ENCODE measurements around the gene ALAS1.

ALAS1 gene

DNA sequence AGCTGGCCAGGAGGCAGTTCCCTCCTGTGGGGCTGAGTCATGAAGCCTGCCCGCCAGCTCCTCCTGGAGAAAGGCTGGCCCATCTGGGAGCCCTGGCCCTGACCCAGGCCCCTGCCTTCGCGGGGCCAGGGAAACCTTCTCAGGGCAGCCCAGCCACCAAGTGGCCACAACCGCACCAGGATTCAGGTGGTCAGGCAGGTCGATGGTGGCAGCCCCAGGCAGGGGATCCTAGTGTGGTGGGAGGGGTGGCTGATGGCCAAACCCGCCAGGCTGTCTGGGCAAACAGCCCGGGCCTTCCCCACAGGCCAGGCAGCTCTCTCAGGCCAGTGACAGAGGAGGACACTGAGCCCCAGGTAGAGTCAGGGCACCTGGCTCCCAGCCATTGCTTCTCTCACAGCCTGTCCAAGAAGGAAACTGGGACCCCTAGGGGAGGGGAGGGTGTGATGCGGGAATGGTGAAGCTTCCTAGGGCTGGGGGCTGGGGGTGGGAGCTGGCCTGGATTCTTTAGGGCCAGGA lies 39.8 kb downstream of the ALAS1 start:
- DNase-seq = no peak

DNA sequence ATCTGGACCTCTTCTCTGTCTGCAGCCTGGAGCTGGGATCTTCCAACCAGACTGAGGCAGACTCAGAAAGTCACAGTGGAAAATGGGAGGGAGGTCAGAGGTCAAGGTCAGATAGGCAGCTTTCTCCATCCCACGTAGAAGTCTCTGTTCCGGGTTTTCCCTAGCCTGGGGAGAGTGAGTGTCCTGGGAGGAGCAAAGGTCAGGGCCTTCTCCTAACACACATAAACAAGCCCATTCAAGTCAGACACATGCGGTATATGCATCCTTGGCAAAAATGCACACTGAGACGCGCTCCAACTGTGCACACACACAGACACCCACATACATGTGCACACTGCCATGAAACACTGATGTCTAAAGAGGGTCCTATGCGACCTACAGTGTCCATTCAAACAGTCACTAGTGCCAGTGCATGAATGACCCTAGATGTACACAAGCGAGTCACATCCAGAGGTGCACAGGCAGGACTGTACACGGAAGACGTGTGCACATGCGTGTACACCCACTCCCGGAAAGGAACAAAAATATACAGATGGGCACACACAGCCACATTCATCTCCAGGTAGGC lies 40.3 kb downstream of the ALAS1 start:
- no peak for DNase-seq

DNA sequence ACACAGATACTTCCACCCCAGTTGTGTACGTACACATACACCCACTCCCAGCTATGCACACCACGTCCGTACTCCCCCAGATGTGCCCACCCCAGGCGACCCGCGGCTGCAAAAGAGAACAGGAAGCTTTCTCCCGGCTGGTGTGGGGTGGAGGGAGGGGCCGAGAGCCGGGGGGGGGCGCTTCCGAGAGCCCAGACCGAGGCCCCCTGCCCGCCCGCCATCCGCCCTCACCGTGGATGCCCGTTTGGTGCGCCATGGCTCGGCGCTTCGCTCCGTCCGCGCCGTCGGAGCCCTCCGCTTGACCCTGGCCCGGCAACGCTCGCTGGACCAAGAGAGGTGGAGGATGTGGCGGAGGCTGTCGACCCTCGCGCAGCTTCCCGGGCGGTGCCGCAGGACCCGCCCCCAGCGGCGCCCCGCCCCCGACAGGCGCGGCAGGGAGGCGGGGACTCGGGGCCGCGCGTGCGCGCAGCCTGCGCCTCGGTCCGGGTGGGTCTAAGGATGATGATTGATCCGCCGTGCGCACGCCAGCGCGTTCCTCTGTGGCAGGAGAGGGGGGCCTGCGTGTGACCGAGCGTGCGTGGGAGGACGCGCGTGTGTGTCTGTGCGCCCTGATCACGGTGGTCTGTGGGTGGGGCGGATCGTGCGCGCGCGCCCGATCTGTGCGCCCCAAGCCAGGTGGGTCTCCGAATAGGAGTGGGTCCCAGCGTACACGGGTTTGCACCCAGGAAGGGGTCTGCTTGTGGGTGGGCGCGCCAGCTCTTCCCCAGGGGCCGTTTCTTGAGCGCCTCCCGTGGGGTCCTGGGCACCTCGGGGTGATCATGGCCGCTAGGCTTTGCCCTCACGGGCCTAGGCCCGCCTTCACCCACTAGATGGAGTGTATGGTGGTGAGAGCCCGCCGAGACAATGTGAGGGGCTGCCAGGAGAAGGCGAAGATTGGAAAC lies 41.1 kb downstream of the ALAS1 start, which contains the start of gene TWF2:
TSS of gene TWF2 (minus strand) at position 398 of the 941 bp plus-strand sequence. CDS start at position 256, 142 bp downstream.
- DNase-seq = peak; percentile 56 to 79

DNA sequence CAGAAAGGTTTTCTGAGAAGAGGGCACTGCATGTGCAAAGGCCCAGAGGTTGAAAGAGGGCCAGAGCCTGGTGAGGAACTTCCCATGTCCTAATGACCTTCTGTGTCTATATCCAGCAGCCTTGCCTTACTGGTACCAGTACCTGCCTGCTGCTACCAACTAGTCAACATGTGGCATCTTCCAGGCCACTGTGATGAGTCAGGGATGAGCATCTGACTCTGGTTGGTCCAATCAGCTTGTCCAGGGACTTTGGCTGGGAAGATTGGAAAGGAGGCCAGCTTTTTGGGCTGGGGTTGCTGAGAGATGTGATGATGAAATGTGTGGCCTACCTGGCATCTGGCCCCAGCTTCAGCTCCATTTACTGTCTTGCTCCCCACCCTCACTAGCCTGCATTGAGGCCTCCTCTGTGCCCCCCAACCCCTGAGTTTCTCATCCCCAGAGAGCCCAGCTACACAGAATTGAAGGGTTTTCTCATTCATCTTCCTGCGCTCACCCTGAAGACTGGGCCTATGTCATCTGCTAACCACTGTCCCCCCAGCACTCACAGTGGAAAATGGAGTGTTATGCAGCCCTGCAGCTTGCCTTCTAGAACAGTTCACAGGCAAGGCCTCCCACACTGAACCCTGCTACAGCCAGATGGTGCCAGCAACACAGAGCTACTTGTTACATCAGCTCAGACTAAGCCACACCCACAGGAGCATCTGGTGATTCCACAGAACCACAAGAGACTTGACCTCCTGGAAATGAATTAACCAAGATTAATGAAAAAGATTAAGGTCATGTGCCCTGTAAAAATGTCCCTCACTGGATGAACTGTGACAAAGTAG lies 42.3 kb downstream of the ALAS1 start:
- DNase-seq = peak; percentile 92 to 98

DNA sequence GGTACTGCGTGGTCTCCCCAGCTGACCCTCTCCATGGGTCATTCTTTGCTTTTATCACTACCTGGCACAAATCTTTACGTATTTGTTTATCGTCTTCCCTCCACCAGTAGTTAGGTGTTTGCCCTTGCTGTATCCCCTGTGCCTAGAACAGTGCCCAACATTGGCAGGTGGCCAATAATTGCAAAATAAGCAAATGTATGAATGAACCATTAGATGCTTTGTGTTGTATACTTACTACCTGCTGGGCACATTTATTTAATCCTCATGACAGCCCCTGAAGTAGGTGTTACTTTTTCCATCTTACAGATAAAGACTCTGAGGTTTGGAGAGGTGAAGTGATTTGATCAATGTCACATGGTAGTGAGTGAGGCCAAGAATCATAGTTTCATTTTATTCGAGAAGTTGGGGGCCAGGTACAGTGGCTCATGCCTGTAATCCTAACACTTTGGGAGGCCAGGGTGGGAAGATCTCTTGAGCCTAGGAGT lies 43.0 kb downstream of the ALAS1 start:
- DNase-seq = no peak

DNA sequence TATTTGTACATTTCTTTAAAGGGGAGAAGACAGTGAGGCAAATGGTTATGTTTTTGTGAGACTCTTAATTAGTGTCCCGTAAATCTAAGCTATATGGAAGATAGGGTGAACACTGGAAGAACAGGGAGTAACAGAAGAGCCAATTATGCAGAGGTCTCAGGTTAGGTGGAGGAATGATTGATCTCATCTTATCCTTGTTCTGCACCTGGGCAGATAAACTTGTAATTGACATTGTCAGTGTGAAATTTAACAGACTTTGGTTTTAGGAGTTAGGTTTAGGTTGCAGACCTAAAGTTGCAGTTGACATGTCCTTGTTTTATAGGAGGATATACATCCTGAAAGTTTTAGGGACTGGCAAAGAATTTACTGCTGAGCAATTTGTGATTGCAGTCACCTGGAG lies 44.1 kb downstream of the ALAS1 start:
- DNase-seq = no peak

DNA sequence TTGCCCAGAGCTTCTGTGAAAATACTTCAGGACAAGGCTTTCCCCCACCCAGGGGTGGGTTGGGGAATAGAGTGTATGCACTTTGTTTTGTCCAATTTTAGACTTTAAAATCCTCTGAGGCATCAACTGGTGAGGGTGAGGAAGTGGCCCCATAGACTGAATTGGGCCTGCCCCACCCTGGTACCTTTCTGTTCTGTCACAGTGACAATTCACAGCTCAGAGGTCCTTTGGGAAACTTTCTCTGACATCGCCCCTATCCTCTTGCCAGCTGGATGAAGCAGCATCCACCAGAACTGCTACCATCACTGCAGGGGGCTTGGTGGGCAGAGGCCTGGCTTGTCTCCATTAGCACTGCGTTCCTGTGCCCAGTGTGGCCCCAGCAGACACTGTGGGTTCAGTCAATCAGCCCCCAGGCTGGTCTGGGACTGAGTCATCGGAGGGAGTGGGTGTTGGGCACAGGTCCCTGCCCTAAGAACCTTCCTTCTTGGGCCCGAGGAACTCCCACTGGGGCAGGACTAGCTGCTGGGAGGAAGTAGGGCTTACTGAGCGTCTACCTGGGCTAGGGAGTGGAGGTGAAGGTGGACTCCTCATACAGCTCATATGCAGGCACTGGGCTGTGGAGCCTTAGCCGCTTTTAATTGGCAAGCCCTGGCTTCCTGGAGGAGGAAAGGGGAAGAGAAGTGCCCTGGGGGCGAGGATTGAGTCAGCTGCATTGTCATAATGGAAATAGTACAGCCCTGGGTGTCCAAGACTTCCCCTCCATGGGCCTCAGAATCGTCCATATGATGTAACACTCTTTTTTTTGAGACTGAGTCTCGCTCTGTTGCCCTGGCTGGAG lies 46.0 kb downstream of the ALAS1 start:
- no peak for DNase-seq

DNA sequence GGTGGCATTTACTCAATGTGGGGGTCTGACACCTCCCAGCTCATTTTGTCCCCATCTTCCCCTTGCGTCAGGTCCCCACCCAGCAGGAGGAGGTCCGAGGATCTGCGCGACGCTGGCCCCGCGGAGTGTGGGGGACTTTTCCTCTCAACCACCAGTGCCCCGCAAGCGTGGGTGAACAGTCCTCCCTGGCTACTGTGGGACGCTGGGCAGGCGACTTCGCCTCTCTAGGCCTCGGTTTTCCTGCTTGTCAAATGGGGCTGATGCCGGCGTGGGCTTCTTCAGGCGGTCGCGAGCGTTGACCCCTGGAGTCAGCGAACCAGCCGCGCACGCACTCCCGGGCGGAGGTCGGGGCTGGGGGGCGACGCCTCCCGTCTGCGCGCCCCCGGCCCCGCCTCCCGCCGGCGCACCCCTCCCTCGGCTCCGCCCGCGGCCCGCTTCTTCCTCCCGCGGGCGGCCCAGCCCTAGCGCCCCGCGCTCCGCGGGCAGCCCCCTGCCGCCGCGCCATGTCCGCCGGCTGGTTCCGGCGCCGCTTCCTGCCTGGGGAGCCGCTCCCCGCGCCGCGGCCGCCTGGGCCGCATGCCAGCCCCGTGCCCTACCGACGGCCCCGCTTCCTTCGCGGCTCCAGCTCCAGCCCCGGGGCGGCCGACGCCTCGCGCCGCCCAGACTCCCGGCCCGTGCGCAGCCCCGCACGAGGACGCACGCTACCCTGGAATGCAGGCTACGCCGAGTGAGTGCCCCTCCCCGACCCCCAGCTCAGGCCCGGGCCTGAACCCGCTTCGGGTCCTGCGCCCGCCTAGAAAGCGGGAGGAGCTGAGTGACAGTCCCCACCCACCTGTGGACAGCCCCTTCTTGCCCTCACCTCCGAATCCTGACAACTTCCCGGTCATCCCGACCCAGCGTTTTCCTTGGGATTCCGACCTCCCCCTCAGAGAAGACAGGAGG lies 47.6 kb downstream of the ALAS1 start, which contains the start of gene PPM1M:
TSS of gene PPM1M (plus strand) at position 438 of the 942 bp plus-strand sequence. CDS start at position 504, 66 bp downstream.
- DNase-seq = no peak

DNA sequence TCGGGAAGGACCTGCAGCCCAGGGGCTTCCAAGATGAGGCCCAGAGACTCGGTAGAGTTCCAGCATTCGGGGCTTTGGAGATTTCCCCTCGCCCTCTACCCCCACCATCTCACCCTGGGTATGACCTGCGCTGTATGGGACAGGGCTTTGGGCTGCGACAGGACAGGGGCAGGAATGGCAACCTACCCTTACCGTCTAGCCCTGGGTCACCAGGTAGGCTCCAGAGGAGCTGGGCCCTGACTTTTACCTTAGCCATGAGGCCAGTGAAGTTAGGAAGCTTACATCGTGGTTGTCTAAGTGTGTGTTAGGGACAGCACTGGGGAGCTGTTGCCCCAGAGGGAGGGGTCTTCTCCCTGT lies 48.3 kb downstream of the ALAS1 start:
- DNase-seq = no peak

DNA sequence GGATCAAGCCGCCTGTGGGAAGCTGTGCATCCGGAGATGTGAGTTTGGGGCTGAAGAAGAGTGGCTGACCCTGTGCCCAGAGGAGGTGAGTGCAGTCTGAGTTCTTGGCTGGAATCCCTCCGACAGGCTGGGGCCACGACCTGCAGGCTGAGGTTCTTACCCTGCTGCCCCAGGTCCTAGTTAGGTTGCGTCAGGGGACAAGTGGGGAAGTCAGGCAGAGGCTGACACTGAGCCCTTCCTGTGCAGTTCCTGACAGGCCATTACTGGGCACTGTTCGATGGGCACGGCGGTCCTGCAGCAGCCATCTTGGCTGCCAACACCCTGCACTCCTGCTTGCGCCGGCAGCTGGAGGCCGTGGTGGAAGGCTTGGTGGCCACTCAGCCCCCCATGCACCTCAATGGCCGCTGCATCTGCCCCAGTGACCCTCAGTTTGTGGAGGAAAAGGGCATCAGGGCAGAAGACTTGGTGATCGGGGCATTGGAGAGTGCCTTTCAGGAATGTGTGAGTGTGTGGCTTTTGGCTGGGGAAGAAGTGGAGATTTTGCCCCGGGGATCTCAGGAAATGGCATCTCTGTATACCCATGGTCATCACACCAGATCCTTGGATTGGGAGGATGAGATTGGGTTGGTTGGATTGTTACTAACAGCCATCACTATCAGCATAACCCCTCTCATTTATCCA lies 48.9 kb downstream of the ALAS1 start:
- DNase-seq = no peak

DNA sequence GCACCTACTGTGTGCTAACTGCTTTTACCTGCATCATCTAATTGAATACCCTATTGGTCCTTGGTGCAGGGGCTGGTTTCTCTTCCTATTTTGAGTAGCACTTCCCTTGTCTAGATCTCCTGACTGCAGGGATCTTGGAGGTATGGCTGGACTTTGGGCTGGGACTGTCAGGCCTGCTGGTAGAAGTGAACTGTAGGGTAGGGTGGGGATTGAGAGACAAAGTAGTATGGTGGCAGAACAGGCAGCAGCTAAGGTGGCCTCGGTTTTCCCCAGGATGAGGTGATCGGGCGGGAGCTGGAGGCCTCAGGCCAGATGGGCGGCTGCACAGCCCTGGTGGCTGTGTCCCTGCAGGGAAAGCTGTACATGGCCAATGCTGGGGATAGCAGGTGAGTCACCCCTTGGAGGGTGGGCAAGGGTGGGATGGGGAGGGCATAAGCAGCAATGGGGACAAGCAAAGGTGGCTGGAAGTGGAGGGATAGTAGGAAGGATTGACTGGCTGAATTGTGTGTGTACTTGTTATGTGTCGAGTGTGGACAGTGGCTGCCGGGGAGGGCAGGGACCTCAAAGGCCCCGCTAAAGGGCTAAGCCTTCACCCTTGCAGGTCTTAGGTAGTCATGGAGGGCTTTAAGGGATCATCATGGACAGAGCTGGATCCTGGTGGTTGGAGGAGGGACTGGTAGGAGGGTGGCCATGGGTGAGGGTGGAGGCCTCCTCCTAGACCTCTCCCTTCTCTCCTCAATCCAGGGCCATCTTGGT lies 49.6 kb downstream of the ALAS1 start:
- no peak for DNase-seq

DNA sequence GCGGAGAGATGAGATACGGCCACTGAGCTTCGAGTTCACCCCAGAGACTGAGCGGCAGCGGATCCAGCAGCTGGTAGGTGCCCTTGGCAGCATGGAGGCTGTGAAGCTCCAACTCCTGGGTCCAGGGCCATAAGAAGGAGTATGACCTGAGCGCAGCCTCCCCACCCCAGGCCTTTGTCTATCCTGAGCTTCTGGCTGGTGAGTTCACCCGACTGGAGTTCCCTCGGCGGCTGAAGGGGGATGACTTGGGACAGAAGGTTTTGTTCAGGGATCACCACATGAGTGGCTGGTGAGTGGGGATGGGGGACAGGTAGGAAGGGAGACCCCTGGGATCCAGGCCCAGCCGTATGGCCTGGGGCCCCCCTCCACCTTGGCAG lies 50.2 kb downstream of the ALAS1 start:
- DNase-seq = no peak

DNA sequence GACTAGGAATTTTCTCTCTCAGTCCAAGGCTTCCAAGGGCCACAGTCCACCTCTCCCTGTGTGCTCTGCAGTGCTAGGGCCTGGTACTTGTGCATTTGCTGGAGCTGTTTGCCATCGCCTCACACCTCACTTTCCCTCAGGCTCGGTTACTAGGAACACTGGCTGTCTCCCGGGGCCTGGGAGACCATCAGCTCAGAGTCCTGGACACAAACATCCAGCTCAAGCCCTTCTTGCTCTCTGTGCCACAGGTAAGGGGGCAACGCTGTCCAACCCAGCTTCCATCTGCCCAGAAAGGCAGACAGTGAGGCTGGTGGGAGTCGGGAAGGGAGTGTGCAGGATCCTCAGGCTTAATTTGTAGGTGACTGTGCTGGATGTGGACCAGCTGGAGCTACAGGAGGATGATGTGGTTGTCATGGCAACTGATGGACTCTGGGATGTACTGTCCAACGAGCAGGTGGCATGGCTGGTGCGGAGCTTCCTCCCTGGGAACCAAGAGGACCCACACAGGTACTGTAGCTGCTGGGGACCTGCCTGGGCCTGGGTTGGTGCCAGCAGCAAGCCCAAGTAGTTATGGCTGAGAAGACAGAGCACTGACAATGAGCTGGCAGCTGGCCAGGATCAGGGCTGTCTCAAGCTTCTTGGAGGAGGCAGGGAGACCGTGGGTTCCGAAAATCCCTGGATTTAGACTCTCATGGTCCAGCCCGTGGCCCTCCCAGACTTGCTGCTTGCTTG lies 51.0 kb downstream of the ALAS1 start:
- peak; percentile 30 to 48 for DNase-seq

DNA sequence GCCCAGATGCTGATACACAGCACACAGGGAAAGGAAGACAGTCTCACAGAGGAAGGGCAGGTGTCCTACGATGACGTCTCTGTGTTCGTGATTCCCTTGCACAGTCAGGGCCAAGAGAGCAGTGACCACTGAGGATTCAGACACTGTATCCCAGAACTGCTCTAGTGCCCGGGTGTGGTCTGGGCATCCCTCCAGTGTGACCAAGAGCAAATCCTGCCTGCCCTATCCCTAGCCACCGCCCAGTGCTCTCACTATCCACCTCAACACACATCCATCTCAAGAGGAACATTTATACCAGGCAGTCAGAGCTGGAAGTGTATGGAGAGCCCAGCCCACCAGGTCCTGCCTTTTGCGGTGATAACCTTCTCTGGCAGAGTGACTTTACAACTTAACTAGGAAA lies 51.7 kb downstream of the ALAS1 start:
- no peak for DNase-seq

DNA sequence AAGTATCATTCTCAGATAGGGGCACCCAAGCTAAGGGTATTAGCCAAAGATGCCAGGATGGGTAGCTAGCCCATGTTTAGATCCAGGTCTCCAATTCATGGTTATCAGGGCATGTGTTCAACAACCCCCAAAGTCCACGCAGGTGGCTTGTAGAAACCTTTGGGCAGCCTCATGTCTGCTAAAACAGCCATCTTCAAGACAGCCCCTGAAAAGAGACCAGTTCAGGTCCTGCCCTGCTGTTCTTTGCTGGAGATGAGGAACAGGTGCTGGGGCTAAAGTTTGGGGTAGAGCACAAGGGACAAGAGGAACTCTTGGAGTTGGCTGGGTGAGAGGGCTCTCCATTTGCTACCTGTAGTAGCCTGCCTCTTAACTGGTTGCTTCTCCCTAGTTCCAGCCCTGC lies 52.2 kb downstream of the ALAS1 start:
- no peak for DNase-seq

DNA sequence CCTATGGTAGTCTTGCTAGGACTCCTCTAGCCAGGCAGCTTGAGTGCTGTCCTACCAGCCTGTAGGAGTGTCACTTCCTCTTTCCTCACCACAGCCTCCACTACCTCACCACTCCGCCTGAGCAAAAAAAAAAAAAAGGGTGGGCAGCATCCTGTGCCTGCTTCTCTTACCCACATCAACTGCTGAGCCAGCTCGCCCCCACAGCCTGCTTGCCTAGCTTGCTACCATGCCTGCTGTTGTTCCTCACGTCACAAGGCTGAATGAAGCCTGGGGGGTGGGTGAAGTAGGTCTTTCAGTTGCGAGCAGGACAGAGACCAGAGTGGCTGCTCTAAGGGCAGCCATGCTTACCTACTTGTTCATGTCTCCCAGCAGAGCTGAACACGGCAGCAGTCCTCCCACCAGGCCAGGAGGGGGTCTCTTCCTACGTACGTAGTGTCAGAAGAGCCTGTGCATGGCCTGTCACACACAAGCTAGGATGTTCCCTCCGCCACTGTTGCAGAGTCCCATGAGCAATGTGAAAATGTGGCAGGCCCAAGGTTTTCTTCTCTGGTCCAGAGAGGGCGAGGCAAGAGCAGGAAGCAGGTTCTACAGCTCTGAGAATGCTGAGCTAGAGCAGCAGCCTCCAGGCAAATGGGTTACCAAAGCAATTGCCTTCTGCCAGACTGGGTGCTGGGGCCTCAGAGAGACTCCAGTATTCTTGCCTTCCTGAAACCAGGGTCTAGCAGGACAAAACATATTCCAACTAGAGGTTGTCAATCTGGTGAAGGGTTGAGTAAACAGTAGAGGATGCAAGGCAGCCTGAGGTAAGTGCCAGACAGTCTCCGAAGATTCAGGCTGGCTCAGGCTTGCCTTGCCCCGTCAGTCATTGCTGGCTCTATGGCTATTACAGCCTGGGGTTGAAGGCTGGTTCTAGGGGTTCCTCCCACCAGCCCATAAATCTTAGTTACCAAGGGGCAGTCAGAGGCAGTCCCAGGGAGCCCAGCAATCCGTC lies 55.6 kb downstream of the ALAS1 start:
- no peak for DNase-seq

DNA sequence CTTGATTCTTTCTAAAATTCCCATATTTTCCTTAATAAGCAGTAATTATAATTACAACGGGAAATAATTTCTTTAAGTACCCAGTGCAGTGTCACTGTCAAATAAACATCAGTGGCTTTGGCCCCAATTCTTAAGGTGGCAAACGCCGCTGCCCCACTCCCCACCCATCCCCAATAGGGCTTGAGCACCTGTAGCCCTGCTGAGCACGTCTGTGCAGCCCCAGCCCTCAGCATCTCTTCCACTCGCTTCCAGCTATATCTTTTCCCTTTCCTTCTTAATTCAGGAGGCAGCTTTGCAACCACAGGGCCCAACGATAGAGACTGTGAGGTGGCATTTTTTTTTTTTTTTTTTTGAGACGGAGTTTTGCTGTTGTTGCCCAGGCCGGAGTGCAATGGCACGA lies 56.6 kb downstream of the ALAS1 start:
- no peak for DNase-seq

DNA sequence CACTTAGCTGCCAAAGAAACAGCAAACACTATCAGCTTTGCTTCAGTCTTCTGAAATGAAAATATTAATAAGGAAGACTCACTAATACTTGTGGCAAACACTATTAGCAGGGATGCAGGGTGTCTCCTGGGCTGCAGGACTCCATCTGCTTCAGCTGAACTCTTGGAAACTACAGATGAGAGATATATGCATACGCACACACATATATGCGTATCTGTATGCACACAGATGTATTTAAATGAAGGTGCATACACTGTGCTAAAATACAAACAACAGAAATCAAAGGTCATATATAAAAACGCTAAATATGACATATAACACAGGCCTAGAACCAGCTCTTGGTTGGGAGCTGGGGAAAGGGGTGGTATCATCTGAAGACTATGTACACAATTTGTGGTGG lies 58.2 kb downstream of the ALAS1 start:
- no peak for DNase-seq
